NCI-H2227 treated with DMSO at 0.1 percent for 48 hours (cell line): ENCODE results near the gene KDM5B.
A peak's percentile ranks its signal among the peaks of the same experiment; 100 is the strongest.

Source experiments
- DNase-seq: peaks from one replicate; lab custom pipeline; 2025; lab: John Stamatoyannopoulos, UW

KDM5B gene

GRCh38 chr1:202711949-202712635 is 96.1 kb downstream of the KDM5B start:
- peak; percentile 46 for DNase-seq

GRCh38 chr1:202710070-202711045 is 97.9 kb downstream of the KDM5B start, which contains the start of gene SYT2:
Gene SYT2, minus strand, starts transcription at chr1:202710454. Its CDS starts 104,682 bp downstream, at chr1:202605772.
- DNase-seq, result peak; percentile 72

GRCh38 chr1:202709276-202710041 is 98.8 kb downstream of the KDM5B start:
- DNase-seq, result no peak

DNA sequence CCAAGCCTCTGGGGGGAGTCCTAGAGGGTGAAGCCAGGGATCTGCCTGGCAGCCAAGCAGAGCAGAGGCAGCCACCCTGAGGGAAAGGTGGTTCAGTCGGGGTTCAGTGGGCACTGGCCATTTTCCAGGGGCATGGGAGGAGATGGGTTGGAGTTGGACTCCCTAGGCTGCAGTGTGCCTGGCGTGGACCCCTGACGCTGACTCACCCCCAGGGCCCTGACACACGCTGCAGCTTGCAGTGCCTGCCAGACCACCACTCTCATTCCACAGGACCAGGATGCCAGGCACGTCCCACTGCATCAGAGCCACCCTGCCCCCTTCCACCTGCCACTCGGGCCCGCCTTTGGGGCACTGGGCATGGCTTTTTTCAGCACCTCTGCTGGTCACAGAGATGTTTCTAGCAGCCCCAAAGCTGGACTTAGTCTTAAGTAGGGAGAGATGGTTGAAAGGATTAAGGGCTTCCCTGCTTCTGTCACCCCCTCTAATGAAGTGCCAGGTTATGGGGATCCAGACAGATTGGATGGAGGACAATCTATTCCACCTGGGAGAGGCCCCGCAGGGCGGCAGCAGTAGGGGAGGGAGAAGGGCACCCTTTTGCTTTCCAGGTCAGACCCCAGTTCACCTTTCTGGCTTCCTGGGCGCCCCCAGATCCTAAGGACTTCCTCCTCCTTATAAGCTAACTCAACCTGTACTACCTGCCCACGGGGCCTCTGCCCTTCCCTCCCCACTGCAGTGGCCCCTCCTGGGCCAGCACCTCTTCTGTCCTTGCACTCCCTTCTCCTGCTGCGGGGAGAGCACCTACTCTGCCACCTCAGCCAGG is 99.6 kb downstream of the KDM5B start:
- DNase-seq, result no peak

- DNase-seq, result no peak
These were observed 101.4 kb downstream of the KDM5B start for GRCh38 chr1:202706851-202707250.

GRCh38 chr1:202704601-202705000 is 103.6 kb downstream of the KDM5B start:
- DNase-seq, result no peak

DNA sequence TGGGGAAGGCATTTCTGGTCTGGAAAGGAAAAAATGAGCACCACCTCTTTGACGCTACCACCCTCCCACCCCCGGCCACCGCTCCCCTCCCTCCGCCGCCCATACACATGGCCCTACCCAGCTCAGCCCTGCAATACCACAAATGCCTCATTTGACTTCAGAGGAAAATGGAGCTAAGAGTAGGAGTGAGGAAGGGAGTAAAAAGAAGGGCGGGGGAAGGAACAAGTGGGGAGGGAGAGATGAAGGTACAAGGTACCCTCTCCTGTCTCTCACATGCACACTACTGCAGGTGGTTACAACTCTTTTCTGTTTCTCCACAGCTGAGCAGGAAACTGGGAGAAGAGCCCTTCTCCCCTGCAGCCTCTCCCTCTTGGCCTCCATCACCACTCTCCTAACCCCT is 105.0 kb downstream of the KDM5B start:
- DNase-seq, result no peak

GRCh38 chr1:202702088-202702487 is 106.1 kb downstream of the KDM5B start:
- no peak for DNase-seq

DNA sequence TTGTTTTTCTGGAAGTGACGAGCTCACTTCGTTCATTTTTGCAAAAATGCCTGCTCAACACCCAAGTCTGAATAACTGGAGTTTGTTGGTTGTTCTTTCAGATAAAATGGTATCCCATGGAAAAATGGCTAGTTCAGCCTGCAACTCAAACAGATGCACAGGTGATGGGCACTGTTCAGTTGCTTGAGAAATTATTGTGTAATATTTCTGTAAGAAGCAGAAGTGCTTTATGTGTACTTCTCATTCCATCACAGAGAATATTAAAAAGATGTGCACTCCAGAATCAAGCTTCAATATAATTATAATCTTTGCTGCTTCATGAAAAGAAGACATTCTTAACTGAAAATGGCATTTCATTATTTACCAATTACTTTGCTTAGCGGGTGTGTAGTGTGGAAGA is 107.0 kb downstream of the KDM5B start:
- no peak for DNase-seq

DNA sequence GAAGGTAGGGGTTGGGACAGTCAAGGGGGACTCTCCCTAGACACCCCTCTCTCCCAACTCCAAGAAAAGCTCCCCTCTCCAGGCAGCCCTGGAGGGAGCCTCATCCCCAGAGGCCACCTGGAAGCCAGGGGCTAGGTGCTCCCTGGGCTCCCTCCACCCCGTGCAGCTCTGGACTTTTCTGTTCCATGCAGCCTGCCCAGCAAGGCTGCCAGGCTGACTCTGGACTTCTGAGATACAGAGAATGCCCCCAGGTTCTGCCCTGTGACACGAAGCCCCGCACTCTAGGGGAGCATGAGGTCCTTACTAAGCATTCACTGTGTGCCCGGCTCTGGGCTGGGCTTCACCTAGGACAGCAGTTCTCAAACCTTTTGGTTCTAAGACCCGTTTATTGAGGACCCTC is 108.2 kb downstream of the KDM5B start:
- no peak for DNase-seq

DNA sequence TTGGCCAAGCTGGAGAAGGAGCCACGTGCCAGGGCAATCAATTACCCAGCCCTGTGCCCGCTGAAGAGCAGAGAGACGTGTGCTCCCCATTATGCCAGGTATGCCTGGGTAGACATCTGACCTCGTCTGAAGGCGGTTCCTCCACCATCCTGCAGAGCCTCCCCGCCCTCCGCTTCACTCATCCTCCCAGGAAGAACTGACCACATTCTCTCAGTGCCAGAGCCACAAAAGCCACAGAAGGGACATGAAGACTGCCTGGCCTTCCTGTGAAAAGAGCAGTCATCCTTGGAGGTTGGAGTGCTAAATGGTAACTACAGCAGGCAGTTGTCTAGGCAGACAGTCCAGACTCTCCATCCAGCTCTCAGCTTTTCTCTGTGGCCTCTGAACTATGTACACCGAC is 109.9 kb downstream of the KDM5B start:
- DNase-seq, result no peak

DNA sequence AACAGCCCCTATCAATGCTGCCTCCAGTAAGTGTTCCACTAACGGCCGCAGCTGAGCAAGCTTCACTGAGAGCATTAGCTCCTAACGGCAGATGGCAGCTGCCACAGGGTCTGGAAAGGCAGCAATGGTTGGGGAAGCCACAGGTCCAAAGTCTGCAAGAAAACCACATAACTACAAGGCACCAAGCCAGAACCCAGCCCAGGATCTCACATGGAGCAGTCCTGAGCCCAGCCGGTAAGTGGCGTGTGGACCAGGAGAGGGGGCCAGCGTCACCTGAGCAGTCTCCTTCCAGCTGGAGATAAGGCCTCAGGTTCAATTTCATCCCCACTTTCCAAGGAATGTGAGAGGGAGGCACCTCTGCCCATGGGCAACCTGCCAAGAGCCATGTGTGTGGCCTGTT is 111.2 kb downstream of the KDM5B start:
- DNase-seq, result no peak

GRCh38 chr1:202694314-202694713 is 113.9 kb downstream of the KDM5B start:
- no peak for DNase-seq

- no peak for DNase-seq
These were observed 115.2 kb downstream of the KDM5B start for GRCh38 chr1:202692959-202693555.

DNA sequence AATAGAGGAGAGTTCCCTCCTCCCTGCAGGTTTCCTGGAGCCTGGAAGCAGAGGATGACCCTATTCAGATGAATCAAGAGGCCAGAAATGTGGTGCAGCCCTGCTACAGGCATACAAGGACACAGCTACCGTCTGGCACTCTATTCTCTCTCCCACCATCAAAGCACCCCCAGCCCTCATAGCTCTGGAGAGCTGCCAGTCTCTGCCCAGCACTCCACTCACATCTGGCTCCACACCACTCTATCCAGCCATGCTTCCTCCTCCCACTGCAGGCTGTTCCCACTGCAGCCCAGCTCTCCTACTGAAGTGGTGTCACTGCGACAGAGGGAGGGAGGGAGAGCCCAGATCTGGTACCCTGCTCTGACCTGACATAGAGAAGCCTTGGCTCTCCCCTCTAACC is 116.4 kb downstream of the KDM5B start:
- peak; percentile 25 for DNase-seq

GRCh38 chr1:202689493-202690342 is 118.5 kb downstream of the KDM5B start:
- DNase-seq, result no peak

GRCh38 chr1:202689082-202689481 is 119.1 kb downstream of the KDM5B start:
- DNase-seq, result no peak

- no peak for DNase-seq
These were observed 119.8 kb downstream of the KDM5B start for GRCh38 chr1:202688401-202688800.

DNA sequence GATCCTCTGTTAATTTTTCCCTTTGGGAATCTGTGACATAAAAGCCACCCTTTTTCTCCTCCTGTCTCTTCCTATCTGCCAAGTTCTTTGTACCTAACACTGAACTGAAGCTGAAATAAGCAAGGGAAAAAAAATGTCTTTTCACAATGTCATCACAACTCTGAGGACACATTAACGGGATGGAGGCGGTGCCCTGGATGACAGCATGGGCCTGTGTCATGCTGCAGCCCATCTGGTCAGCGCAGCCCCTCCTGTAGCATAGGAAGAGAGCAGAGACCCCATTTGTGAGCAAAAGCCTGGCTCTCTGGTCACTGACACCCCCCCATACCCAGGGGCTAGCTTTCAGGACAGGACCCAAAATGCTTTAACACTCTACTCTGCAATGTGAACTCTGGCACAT is 120.4 kb downstream of the KDM5B start:
- no peak for DNase-seq

DNA sequence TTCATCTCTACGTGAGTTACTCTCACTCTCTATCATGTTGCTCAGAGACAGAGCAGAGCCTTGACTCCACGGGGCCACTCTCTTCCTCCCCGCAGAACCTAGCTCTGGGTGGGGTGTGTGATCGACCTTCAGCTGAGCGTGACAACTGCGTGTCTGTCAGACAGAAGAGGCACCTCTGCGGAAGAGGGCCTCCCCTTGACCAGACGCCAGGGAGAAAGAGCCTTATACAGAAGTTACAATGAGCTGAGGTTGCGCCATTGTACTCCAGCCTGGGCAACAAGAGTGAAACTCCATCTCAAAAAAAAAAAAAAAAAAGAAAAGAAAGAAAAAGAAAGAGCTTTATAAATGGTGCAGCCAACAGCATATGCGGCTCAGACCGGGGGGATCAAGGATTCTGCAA is 120.9 kb downstream of the KDM5B start:
- no peak for DNase-seq
